Liver (tissue), 9 donors: Measurements from ENCODE around the gene MPDZ. TPM values are rescaled to one million over a fixed set of nuclear protein-coding genes. Genes with fewer than 3 reads are reported as not detected.

ENCODE experiments used
- DNase-seq: peaks from one replicate; pipeline ENCODE4 v3.0.0-alpha.2; 2017; ENCODE audit warnings: low spot score
- H3K27ac ChIP-seq, 2 donors: one replicate each; pipeline ENCODE4 v1.7.0; 2013; ENCODE audit warnings: inconsistent platforms in 2 of 2, low read length in 2 of 2, control low read depth in 1 of 2, low read depth in 1 of 2, mild to moderate bottlenecking in 1 of 2
- H3K27me3 ChIP-seq, 4 donors: one replicate each; pipeline versions ENCODE4 v1.6.1 to v1.7.0; 2013; ENCODE audit warnings: low read length in 3 of 4, inconsistent platforms in 1 of 4, mild to moderate bottlenecking in 1 of 4, moderate library complexity in 1 of 4; ENCODE audit not compliant: control insufficient read depth in 4 of 4, insufficient read depth in 4 of 4
- H3K36me3 ChIP-seq, 4 donors: one replicate each; pipeline versions ENCODE4 v1.6.1 to v1.7.0; 2013; ENCODE audit warnings: low read length in 3 of 4, mild to moderate bottlenecking in 3 of 4, low read depth in 1 of 4, moderate library complexity in 1 of 4; ENCODE audit not compliant: control insufficient read depth in 4 of 4, insufficient read depth in 3 of 4
- H3K4me1 ChIP-seq, 4 donors: one replicate each; pipeline versions ENCODE4 v1.6.1 to v1.7.0; 2013; ENCODE audit warnings: low read length in 3 of 4, mild to moderate bottlenecking in 3 of 4, moderate library complexity in 1 of 4; ENCODE audit not compliant: control insufficient read depth in 4 of 4, insufficient read depth in 4 of 4
- H3K4me3 ChIP-seq, 3 donors: one replicate each; pipeline versions ENCODE4 v1.6.1 to v1.7.0; 2013; ENCODE audit warnings: low read length in 3 of 3, control low read depth in 1 of 3, low read depth in 1 of 3, mild to moderate bottlenecking in 1 of 3
- H3K9ac ChIP-seq, 2 donors: one replicate each; pipeline ENCODE4 v1.7.0; 2013; ENCODE audit warnings: low read length in 2 of 2, mild to moderate bottlenecking in 2 of 2, moderate library complexity in 2 of 2, control low read depth in 1 of 2, low read depth in 1 of 2
- H3K9me3 ChIP-seq, 4 donors: one replicate each; pipeline versions ENCODE4 v1.6.1 to v1.7.0; 2013; ENCODE audit warnings: low read length in 3 of 4; ENCODE audit not compliant: control insufficient read depth in 4 of 4
- FOXA1 ChIP-seq: IDR thresholded peaks from 2 replicates; pipeline ENCODE4 v1.6.1; 2016; ENCODE audit warnings: antibody characterized with exemption
- GABPA ChIP-seq, 2 donors: IDR thresholded peaks in 1 of 2; conservative IDR thresholded peaks in 1 of 2; 2 replicates each; pipeline ENCODE4 v1.6.1; 2016; ENCODE audit warnings: antibody characterized with exemption in 2 of 2, mild to moderate bottlenecking in 1 of 2, moderate library complexity in 1 of 2
- HNF4A ChIP-seq, 2 donors: conservative IDR thresholded peaks; 2 replicates each; pipeline ENCODE4 v1.6.1; 2016; ENCODE audit warnings: antibody characterized with exemption in 2 of 2, mild to moderate bottlenecking in 2 of 2
- HNF4G ChIP-seq: IDR thresholded peaks from 2 replicates; pipeline ENCODE4 v1.6.1; 2016; ENCODE audit warnings: antibody characterized with exemption
- JUND ChIP-seq, 2 donors: IDR thresholded peaks; 2 replicates each; pipeline ENCODE4 v1.6.1; 2016; ENCODE audit warnings: antibody characterized with exemption in 2 of 2
- NR2F2 ChIP-seq: IDR thresholded peaks from 2 replicates; pipeline ENCODE4 v1.6.1; 2016; ENCODE audit warnings: antibody characterized with exemption
- RXRA ChIP-seq, 2 donors: IDR thresholded peaks; 2 replicates each; pipeline ENCODE4 v1.6.1; 2017 to 2018; ENCODE audit warnings: antibody characterized with exemption in 2 of 2, mild to moderate bottlenecking in 1 of 2
- SP1 ChIP-seq: IDR thresholded peaks from 2 replicates; pipeline ENCODE4 v1.6.1; 2018; ENCODE audit warnings: antibody characterized with exemption, mild to moderate bottlenecking
- TAF1 ChIP-seq: conservative IDR thresholded peaks from 2 replicates; pipeline ENCODE4 v1.6.1; 2016; ENCODE audit warnings: antibody characterized with exemption, mild to moderate bottlenecking
- WGBS: extraction: QIAGEN DNeasy Blood & Tissue Kit; methylation state at CpG from one replicate; pipeline ENCODE4 v1.1.7; 2013; 5-methylcytosine and 5-hydroxymethylcytosine counted together
- polyA plus RNA-seq, 2 donors: library from polyadenylated mRNA; stranded (reverse) in 1 of 2; unstranded in 1 of 2; fragments of 200-250 nt in 1 of 2; fragments of >200 nt in 1 of 2; fragmentation: Nextera tagmentation in 1 of 2; extraction: Ambion mirVana in 1 of 2; gene quantifications; one replicate each; pipeline versions ENCODE4 v1.2.1 to v1.2.3, GENCODE V29; 2013 to 2015
- total RNA-seq, 2 donors: library from RNA; depleted of rRNA; stranded (reverse); fragments of >200 nt; gene quantifications; one replicate each; pipeline ENCODE4 v1.2.3, GENCODE V29; 2014
- TF ChIP-seq, protein P1 (sequence below): fragments of 150-350 bp; IDR thresholded peaks from 2 replicates; pipeline ENCODE4 v1.5.1; 2017; ENCODE audit warnings: improper control_type of control experiment, low read depth, low read length; ENCODE audit not compliant: missing input control
- TF ChIP-seq, protein P2 (sequence below): IDR thresholded peaks from 2 replicates; pipeline ENCODE4 v1.6.1; 2016; ENCODE audit warnings: antibody characterized with exemption
- TF ChIP-seq, protein P3 (sequence below): IDR thresholded peaks from 2 replicates; pipeline ENCODE4 v1.6.1; 2016; ENCODE audit warnings: antibody characterized with exemption, mild to moderate bottlenecking
- TF ChIP-seq, protein P4 (sequence below): IDR thresholded peaks from 2 replicates; pipeline ENCODE4 v1.6.1; 2016; ENCODE audit warnings: antibody characterized with exemption
- donor health status: healthy.
- donor health status: healthy.
- donor health status: healthy.
- donor health status: healthy.
- donor health status: healthy.

MPDZ gene
- total and polyA plus RNA-seq, 4 donors, result 20.3 to 71.2 (median 30.2) TPM

DNA sequence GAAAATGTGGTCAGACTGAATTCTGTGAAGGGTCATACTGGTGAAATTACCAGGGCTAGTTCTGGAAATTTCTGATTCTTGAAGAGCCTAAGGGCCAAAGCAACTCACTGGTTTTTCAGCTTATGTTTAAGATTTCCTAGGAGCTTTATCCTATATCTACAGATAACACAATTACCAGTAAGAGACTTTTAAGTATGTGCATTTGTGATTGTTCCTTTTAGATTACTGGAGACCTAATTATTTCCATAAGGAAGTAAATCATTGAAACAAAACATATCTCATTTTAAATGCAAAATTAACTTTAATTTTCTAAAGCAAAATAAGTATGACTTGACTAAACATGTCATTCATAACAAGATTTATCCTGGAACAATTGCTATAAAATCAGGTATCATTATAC, 134.2 kb downstream of the MPDZ start:
- no peaks in the 10 kb centered on the region for H3K9me3 ChIP-seq
- no peak for TF ChIP-seq GABPA (IDR thresholded peaks at IDR 0.05 in 1 of 2, conservative IDR thresholded peaks at IDR 0.05 in 1 of 2)
- TF ChIP-seq, protein P1, sequence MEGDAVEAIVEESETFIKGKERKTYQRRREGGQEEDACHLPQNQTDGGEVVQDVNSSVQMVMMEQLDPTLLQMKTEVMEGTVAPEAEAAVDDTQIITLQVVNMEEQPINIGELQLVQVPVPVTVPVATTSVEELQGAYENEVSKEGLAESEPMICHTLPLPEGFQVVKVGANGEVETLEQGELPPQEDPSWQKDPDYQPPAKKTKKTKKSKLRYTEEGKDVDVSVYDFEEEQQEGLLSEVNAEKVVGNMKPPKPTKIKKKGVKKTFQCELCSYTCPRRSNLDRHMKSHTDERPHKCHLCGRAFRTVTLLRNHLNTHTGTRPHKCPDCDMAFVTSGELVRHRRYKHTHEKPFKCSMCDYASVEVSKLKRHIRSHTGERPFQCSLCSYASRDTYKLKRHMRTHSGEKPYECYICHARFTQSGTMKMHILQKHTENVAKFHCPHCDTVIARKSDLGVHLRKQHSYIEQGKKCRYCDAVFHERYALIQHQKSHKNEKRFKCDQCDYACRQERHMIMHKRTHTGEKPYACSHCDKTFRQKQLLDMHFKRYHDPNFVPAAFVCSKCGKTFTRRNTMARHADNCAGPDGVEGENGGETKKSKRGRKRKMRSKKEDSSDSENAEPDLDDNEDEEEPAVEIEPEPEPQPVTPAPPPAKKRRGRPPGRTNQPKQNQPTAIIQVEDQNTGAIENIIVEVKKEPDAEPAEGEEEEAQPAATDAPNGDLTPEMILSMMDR, result no peak
- TF ChIP-seq, protein P2, sequence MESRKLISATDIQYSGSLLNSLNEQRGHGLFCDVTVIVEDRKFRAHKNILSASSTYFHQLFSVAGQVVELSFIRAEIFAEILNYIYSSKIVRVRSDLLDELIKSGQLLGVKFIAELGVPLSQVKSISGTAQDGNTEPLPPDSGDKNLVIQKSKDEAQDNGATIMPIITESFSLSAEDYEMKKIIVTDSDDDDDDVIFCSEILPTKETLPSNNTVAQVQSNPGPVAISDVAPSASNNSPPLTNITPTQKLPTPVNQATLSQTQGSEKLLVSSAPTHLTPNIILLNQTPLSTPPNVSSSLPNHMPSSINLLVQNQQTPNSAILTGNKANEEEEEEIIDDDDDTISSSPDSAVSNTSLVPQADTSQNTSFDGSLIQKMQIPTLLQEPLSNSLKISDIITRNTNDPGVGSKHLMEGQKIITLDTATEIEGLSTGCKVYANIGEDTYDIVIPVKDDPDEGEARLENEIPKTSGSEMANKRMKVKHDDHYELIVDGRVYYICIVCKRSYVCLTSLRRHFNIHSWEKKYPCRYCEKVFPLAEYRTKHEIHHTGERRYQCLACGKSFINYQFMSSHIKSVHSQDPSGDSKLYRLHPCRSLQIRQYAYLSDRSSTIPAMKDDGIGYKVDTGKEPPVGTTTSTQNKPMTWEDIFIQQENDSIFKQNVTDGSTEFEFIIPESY, result no peak
- no peak for TF ChIP-seq TAF1
- TF ChIP-seq RXRA (IDR thresholded peaks at IDR 0.05), result no peak
- TF ChIP-seq HNF4A (conservative IDR thresholded peaks at IDR 0.05), result no peak
- TF ChIP-seq, protein P3, sequence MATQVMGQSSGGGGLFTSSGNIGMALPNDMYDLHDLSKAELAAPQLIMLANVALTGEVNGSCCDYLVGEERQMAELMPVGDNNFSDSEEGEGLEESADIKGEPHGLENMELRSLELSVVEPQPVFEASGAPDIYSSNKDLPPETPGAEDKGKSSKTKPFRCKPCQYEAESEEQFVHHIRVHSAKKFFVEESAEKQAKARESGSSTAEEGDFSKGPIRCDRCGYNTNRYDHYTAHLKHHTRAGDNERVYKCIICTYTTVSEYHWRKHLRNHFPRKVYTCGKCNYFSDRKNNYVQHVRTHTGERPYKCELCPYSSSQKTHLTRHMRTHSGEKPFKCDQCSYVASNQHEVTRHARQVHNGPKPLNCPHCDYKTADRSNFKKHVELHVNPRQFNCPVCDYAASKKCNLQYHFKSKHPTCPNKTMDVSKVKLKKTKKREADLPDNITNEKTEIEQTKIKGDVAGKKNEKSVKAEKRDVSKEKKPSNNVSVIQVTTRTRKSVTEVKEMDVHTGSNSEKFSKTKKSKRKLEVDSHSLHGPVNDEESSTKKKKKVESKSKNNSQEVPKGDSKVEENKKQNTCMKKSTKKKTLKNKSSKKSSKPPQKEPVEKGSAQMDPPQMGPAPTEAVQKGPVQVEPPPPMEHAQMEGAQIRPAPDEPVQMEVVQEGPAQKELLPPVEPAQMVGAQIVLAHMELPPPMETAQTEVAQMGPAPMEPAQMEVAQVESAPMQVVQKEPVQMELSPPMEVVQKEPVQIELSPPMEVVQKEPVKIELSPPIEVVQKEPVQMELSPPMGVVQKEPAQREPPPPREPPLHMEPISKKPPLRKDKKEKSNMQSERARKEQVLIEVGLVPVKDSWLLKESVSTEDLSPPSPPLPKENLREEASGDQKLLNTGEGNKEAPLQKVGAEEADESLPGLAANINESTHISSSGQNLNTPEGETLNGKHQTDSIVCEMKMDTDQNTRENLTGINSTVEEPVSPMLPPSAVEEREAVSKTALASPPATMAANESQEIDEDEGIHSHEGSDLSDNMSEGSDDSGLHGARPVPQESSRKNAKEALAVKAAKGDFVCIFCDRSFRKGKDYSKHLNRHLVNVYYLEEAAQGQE, result no peak
- no peak for TF ChIP-seq FOXA1
- TF ChIP-seq SP1, result no peak
- no peak overlapping the region for H3K27ac ChIP-seq
- H3K27me3 ChIP-seq, result no peaks in the 10 kb centered on the region
- H3K36me3 ChIP-seq, result peaks cover 0 to 3% (median 0%) of the 10 kb centered on the region in 4 donors
- no peak for DNase-seq
- peaks cover 0 to 27% (median 15%) of the 10 kb centered on the region in 4 donors for H3K4me1 ChIP-seq
- H3K9ac ChIP-seq, result no peak overlapping the region
- H3K4me3 ChIP-seq, result no peak overlapping the region

DNA sequence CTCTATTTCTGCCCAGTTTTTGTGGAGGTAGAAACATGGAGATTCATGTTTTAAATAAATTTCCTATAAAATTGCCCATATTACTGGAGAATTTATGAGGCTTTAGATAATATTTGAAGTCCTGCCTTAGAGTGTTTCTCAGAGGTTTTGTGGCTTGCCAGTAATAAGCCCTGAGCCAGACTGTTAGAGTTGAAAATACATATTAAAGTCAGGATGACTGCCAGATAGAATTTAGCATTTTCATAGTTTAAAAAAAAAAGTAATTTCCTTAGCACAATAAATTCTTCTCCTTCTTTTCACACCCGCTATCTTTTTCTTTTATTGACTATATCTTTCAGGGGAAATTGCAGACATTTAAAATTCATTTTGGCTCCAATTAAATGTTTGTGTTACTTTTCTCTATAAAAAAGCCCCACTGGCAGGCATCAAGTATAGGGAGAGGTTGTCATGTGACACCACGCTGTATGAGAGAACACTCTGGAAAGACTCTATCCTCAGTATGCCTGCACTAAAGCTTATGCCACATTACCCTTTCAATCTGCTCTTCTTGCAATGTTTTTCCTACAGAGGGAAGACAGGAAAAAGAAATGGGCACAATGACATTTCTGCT, 135.2 kb downstream of the MPDZ start:
- Histone ChIP-seq H3K9me3 (no peaks in the 10 kb centered on the region), H3K36me3 (peaks cover 0 to 7% (median 4%) of the 10 kb centered on the region in 4 donors), H3K27ac (peak overlapping the region in 1 of 2 donors; percentile 20), H3K9ac (no peak overlapping the region), H3K4me1 (peaks cover 0 to 21% (median 10%) of the 10 kb centered on the region in 4 donors), H3K4me3 (no peak overlapping the region), H3K27me3 (no peaks in the 10 kb centered on the region)
- DNase-seq, result no peak
- WGBS, result 81% methylated on average over 2 of the region's 2 CpGs
- TF ChIP-seq NR2F2, result no peak
- no peak for TF ChIP-seq GABPA (IDR thresholded peaks at IDR 0.05 in 1 of 2, conservative IDR thresholded peaks at IDR 0.05 in 1 of 2)
- TF ChIP-seq TAF1, result no peak
- TF ChIP-seq JUND (IDR thresholded peaks at IDR 0.05), result no peak
- TF ChIP-seq HNF4G, result no peak
- TF ChIP-seq, protein P4, sequence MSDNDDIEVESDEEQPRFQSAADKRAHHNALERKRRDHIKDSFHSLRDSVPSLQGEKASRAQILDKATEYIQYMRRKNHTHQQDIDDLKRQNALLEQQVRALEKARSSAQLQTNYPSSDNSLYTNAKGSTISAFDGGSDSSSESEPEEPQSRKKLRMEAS, result no peak
